Neural progenitor cell (in vitro differentiated cells): ENCODE results near the gene MESD.

Experiments
- CTCF ChIP-seq: fragments of 200-600 bp; sonication (generic); IDR thresholded peaks from 2 replicates; pipeline ENCODE4 v1.5.1; 2017; ENCODE audit warnings: antibody characterized with exemption, mild to moderate bottlenecking
- EZH2 ChIP-seq: fragments of 200-600 bp; sonication (generic); IDR thresholded peaks from 2 replicates; pipeline ENCODE4 v1.6.1; 2017; ENCODE audit warnings: antibody characterized with exemption, mild to moderate bottlenecking, moderate library complexity
- EZH2phosphoT487 ChIP-seq: fragments of 200-600 bp; sonication (generic); IDR thresholded peaks from 2 replicates; pipeline ENCODE4 v1.6.1; 2017; ENCODE audit warnings: antibody characterized with exemption

GRCh38 chr15:80998251-80998650, 8.6 kb upstream of the MESD start:
- TF ChIP-seq CTCF (no peak), EZH2 (no peak), EZH2phosphoT487 (no peak)
